Cardiac septum (tissue), 1 donor: ENCODE data around the gene CARMIL1. TPM values are rescaled to one million over a fixed set of nuclear protein-coding genes. Genes with fewer than 3 reads are reported as not detected.
"Not testable (repeated sequence)": the region's sequence is repeated elsewhere in the genome, so short reads cannot be mapped to it uniquely, and the experiment has no call there.

ENCODE experiments used
- DNase-seq: peaks from one replicate; pipeline ENCODE4 v3.0.0-alpha.2; 2020; ENCODE audit warnings: low spot score
- intact Hi-C: fragments of 100-400 bp; cut with DNase I; formaldehyde crosslinking; loops from one replicate; pipeline ENCODE4 v1.14.0; 2022
- total RNA-seq: library from RNA; stranded (reverse); fragmentation: NEBNext Ultra II Directional; extraction: Animal tissue kit (Norgen Biotek cat#: 25700); gene quantifications from one replicate; pipeline ENCODE4 v1.2.1, GENCODE V29; 2021
- donor health status: DM: no; HTN: no; CAD: no.

The CARMIL1 gene
- total RNA-seq, 1 donor from 2014 or later = 7.5 TPM

DNA sequence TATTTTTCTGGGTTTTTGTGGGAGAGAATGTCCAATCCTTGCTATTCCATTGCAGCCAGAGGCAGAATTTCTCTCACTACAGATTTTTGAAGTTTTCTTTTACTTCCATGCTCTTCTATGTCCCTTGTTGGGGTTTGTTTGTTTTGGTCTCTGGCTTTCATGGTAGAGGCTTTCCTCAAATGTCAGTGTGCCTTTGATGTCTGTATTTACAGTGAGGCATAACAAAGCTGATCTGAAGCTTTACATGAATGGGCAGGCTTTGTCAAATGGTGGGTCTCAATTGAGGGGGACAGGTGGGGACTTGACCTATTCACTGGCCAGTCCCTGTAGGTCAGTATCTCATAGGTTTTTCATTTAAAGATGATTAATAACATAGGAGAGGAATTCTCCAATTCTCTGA, 8.6 kb upstream of the CARMIL1 start:
- intact Hi-C loops = no loop called here
- no peak for DNase-seq

DNA sequence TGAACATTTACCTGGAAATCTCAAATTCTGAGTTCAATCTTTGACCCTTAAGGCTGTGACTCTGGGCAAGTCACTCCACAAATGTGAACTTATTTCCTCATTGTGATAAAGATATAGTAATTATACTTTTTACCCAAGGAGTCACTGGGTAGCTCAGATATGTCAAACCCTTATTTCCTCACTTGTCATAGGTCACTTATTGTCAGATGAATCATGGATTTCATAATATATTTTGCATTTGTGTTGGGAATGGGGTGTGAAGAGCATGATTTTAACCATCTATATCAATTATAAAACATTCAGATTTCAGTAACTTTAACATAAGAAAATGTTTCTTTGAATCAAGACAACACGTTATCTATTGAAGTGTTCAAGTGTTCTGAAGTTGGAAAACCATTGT, 3.7 kb upstream of the CARMIL1 start:
- intact Hi-C loops = loop anchor here (5.0 kb wide), 2 partner anchors 282 to 327 kb away; no protein-coding TSS in a partner anchor
- no peak for DNase-seq

DNA sequence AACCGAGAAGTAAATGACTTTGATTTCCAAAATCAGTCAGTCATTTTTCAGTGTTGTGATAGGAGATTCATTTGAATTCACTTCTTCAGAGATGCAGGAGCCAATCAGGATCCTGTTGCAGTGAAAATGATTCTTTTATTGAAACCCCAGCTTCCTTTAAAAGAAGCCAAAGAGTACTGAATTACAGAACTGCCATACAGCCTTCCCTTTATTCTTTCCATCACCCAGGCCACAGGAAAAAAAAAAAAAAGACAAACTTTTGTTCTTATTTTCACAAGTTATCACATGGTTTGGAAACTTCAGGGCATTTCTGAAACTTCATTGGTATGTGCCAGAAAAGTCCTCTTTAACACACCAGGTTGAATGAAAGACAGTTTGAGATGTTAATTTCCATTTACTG, 1.8 kb upstream of the CARMIL1 start:
- no peak for DNase-seq
- intact Hi-C loops = loop anchor here (5.0 kb wide), 2 partner anchors 280 to 325 kb away; no protein-coding TSS in a partner anchor

DNA sequence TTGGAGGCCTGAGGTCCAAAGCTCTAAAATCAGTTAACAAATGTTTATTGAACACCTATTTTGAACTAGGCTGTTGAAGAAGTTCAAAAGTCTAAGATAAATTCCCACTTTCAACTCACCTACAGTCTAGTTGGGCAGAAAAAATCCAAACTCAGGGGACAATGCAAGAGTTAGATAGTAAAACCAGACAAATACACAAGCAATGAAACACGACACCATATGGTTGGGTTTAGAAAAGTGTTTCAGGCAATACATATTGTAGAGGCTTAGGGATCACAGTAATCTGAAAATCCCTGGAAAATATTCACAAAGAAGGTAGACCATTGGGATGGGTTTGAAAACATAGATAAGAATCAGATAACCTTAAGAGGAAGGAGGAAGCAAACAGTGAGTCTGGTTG, 1.3 kb upstream of the CARMIL1 start:
- no peak for DNase-seq
- intact Hi-C loops = loop anchor here (5.0 kb wide), 2 partner anchors 279 to 324 kb away; no protein-coding TSS in a partner anchor

- DNase-seq = no peak
- intact Hi-C loops = loop anchor here (5.0 kb wide), 2 partner anchors 279 to 324 kb away; no protein-coding TSS in a partner anchor
These were observed 787 bp upstream of the CARMIL1 start for GRCh38 chr6:25278261-25278913.

DNA sequence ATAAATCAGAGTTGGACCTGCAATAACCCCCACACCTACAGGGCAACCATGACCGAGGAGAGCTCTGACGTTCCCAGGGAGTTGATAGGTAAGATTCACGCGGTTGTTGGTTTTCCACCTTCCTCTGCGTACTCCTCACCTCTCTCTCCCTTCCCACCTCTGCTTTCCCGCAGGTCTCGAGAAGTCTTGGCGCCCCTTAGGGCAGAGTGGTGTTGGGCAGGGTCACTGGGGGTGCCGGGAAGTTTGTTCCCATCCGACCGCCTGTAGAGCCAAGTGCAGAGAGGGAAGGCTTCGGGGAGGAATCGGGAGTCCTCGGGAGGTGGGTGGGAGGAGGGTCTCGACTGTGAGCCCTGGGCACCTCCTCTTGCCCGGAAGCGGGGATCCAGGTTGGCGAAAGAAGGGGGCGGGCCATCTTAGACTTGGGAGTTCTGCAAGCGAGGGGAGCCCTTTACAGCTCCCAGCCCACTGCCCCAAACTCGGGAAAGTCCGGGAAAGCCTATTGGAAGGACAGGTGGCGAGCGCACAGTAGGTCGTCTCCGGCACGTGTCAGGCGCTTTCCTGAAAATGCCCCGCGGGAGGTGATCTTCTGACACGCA, 672 bp downstream of the CARMIL1 start:
- DNase-seq = no peak
- intact Hi-C loops = loop anchor here (1.0 to 5.0 kb wide), 3 partner anchors 210 to 322 kb away; no protein-coding TSS in a partner anchor

- intact Hi-C loops = no loop called here
- no peak for DNase-seq
These were observed 1.3 kb downstream of the CARMIL1 start for GRCh38 chr6:25280344-25281074.

DNA sequence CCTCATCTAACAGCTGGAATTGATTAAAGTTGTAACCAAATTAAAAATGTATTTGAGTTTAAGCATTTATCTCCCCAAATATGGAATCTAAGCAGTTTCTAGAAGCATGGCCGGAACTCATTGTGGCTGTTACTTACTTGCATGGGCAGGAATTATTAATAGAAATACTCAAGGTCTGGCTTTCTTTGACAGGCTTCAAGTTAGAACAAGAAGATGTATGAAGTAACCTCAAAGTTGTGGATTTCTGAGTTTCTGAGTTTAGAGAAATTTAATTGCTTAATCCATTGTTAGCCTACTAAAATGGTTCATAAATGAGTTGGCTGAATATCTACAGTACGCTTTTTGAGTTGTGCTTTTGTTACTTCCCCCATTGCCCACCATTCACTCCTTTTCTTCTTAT, 7.7 kb downstream of the CARMIL1 start:
- no peak for DNase-seq
- intact Hi-C loops = no loop called here

- intact Hi-C loops = no loop called here
These were observed 8.8 kb downstream of the CARMIL1 start for GRCh38 chr6:25287941-25288340.

DNA sequence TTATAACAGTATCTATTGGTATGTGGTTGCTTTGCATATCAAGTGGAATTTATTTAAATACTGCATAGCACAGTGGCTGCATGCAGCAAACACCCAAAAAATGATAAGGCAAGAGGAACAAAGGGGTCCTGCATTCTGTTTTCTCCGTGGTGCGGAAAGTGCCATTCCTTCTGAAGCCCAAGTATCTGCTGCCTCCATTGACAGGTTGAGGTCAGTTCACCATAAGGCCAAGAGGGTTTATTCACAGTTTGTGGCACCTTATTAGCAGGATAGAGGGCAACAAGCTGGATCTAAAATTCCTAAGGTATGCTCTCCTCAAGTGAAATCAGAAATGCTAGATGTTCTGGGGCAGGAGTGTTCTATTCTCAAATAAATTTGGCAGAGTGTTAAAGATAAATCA, 9.3 kb downstream of the CARMIL1 start:
- no peak for DNase-seq
- intact Hi-C loops = no loop called here

More at GRCh38 chr6:25287941-25288340, 8.8 kb downstream of the CARMIL1 start:
- no peak for DNase-seq

- intact Hi-C loops = no loop called here
- no peak for DNase-seq
These were observed 11.3 kb downstream of the CARMIL1 start for GRCh38 chr6:25290306-25291060.

DNA sequence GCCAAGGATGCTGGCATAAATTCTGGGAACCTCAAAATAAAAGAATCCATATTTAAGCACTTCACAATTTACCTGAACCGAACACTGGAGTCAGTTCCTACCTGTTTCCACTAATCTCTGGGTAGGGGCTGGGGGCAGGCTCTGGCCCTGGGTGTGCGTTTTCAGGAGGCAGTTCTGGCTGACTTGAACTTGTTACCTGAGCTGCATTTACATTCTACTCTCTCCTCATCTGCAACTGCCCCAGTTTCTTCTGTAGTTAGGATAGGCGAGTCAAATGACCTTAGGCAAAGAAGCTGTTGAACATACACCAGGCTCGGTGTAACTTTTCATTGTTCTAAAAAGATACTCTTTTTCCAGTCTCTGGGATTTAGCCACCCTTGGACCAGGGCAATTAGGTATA, 13.2 kb downstream of the CARMIL1 start:
- intact Hi-C loops = no loop called here
- DNase-seq = no peak

GRCh38 chr6:25295651-25296050, 16.5 kb downstream of the CARMIL1 start:
- DNase-seq = no peak
- intact Hi-C loops = no loop called here

- no peak for DNase-seq
- intact Hi-C loops = no loop called here
These were observed 17.2 kb downstream of the CARMIL1 start for GRCh38 chr6:25296217-25296905.

DNA sequence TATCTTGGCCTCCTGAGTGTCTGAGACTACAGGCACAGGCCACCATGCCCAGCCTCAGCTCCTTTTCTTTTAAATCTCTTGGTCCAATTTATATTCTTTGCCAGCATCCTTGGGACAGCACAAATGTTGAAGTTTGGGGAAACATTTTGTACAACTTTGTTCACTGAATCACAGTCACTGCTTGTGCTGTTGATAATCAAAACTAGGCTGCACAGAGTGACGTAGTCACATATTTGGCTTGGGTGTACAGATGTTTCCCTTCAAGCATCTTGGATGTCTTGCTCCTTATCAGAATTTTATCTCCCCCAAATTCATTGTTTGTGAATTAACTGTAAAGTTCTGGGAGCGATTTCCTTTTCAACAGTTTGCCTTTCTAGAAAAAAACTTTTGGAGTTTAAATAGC, 17.9 kb downstream of the CARMIL1 start:
- no peak for DNase-seq
- intact Hi-C loops = no loop called here

- intact Hi-C loops = no loop called here
These were observed 18.8 kb downstream of the CARMIL1 start for GRCh38 chr6:25297823-25298522.

GRCh38 chr6:25298523-25298865, 19.3 kb downstream of the CARMIL1 start:
- DNase-seq, intact Hi-C loops: not testable (repeated sequence)

More at GRCh38 chr6:25297823-25298522, 18.8 kb downstream of the CARMIL1 start:
- no peak for DNase-seq

DNA sequence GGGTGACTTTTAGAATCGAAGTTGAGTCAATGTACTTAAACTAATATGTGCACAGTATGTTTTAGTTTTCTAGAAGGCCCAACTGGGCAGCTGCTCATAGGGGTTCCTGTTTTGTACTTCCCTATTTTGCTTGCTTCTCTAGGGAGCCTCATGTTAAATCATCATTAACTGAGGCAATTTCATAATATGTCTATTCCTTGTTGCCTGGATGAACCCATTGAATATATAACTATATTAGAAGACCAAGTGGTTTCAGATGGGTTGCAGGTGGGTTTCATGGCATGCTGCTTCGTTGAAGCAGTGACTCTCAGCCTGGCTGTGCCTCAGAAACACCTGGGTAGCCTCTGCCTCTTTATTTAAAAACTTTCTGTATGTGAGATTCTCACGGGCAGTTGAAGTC, 22.2 kb downstream of the CARMIL1 start:
- intact Hi-C loops = no loop called here
- DNase-seq = no peak

DNA sequence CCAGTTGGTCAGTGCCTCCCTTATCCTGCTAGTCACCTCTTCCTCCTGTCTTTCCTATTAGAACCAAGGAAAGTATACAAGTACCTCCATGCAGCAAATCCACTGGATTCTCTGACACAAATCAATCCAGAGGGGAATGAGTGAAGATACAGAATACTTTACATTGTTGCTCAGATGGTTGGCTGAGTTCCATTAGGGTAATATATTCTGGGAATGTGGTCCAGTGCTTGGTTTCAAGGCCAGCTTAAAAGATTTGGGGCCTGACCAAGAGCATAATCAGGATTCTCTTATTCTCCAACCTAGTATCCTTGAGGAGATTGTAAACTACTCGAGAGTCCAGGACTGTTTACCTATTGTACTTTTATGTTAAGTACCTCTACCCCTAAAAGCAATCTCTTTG, 23.0 kb downstream of the CARMIL1 start:
- DNase-seq = no peak
- intact Hi-C loops = no loop called here
